Stimulated activated naive CD4-positive, alpha-beta T cell treated with Interleukin-2 at 50 U/mL for 16 hours (primary cell): Measurements from ENCODE around the gene CFAP70.

Source experiments
- DNase-seq: peaks from one replicate; lab custom pipeline; 2025; lab: John Stamatoyannopoulos, UW

CFAP70 gene

GRCh38 chr10:73215749-73216148 is 142.9 kb downstream of the CFAP70 start:
- DNase-seq = no peak

GRCh38 chr10:73211106-73211811 is 147.4 kb downstream of the CFAP70 start:
- DNase-seq = no peak

GRCh38 chr10:73210395-73211105 is 148.1 kb downstream of the CFAP70 start:
- no peak for DNase-seq

- DNase-seq = no peak
Measured at GRCh38 chr10:73209705-73210104, 149.0 kb downstream of the CFAP70 start.

- DNase-seq = no peak
Measured at GRCh38 chr10:73207883-73208282, 150.8 kb downstream of the CFAP70 start.

GRCh38 chr10:73206385-73206784 is 152.3 kb downstream of the CFAP70 start:
- no peak for DNase-seq

GRCh38 chr10:73205890-73206289 is 152.8 kb downstream of the CFAP70 start:
- DNase-seq = no peak

- DNase-seq = no peak
Measured at GRCh38 chr10:73205081-73205480, 153.6 kb downstream of the CFAP70 start.
